ENCODE measurements around the gene LRRC19.
A peak's percentile ranks its signal among the peaks of the same experiment; 100 is the strongest.

Gene LRRC19

GRCh38 chr9:26946753-26947727 is 58.4 kb downstream of the LRRC19 start, which contains the start of gene PLAA (continued):
- TF ChIP-seq ZNF548 (tag by site-specific recombination; IDR thresholded peaks at IDR 0.05) (no peak), ZXDB (tag by site-specific recombination; IDR thresholded peaks at IDR 0.05) (peak; percentile 87), ZNF549 (tag by site-specific recombination; IDR thresholded peaks at IDR 0.05) (no peak), SETDB1 (IDR thresholded peaks at IDR 0.05; ENCODE audit: insufficient read length, low read length) (no peak), SP7 (tag by site-specific recombination; IDR thresholded peaks at IDR 0.05) (peak; percentile 58), ZNF571 (tag by site-specific recombination; IDR thresholded peaks at IDR 0.05) (no peak), PRDM10 (tag by site-specific recombination; IDR thresholded peaks at IDR 0.05) (peak; percentile 42), ZNF792 (tag by site-specific recombination; IDR thresholded peaks at IDR 0.05) (no peak), HOXC10 (CRISPR knock-in tag; IDR thresholded peaks at IDR 0.05) (0 out of 2 replicates have a peak, but pooled peaks have one; percentile 45), ZNF777 (tag by site-specific recombination; IDR thresholded peaks at IDR 0.05; ENCODE audit: borderline replicate concordance) (no peak; the same call in 1 of the 2 replicates), ZNF791 (tag by site-specific recombination; IDR thresholded peaks at IDR 0.05) (no peak), SP3 (tag by site-specific recombination; IDR thresholded peaks at IDR 0.05) (peak; percentile 51; the same call in 1 of the 2 replicates), ZNF223 (tag by site-specific recombination; IDR thresholded peaks at IDR 0.05) (no peak), TRIM28 (IDR thresholded peaks at IDR 0.05; ENCODE audit: borderline replicate concordance, low read length) (0 out of 2 replicates have a peak, but pooled peaks have one; percentile 21)
- TF ChIP-seq, protein P1, sequence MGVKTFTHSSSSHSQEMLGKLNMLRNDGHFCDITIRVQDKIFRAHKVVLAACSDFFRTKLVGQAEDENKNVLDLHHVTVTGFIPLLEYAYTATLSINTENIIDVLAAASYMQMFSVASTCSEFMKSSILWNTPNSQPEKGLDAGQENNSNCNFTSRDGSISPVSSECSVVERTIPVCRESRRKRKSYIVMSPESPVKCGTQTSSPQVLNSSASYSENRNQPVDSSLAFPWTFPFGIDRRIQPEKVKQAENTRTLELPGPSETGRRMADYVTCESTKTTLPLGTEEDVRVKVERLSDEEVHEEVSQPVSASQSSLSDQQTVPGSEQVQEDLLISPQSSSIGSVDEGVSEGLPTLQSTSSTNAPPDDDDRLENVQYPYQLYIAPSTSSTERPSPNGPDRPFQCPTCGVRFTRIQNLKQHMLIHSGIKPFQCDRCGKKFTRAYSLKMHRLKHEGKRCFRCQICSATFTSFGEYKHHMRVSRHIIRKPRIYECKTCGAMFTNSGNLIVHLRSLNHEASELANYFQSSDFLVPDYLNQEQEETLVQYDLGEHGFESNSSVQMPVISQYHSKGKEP (tag by site-specific recombination; IDR thresholded peaks at IDR 0.05): no peak
- TF ChIP-seq, protein P2, sequence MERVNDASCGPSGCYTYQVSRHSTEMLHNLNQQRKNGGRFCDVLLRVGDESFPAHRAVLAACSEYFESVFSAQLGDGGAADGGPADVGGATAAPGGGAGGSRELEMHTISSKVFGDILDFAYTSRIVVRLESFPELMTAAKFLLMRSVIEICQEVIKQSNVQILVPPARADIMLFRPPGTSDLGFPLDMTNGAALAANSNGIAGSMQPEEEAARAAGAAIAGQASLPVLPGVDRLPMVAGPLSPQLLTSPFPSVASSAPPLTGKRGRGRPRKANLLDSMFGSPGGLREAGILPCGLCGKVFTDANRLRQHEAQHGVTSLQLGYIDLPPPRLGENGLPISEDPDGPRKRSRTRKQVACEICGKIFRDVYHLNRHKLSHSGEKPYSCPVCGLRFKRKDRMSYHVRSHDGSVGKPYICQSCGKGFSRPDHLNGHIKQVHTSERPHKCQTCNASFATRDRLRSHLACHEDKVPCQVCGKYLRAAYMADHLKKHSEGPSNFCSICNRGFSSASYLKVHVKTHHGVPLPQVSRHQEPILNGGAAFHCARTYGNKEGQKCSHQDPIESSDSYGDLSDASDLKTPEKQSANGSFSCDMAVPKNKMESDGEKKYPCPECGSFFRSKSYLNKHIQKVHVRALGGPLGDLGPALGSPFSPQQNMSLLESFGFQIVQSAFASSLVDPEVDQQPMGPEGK (tag by site-specific recombination; IDR thresholded peaks at IDR 0.05): 0 out of 2 replicates have a peak, but pooled peaks have one; percentile 21
- TF ChIP-seq, protein P3, sequence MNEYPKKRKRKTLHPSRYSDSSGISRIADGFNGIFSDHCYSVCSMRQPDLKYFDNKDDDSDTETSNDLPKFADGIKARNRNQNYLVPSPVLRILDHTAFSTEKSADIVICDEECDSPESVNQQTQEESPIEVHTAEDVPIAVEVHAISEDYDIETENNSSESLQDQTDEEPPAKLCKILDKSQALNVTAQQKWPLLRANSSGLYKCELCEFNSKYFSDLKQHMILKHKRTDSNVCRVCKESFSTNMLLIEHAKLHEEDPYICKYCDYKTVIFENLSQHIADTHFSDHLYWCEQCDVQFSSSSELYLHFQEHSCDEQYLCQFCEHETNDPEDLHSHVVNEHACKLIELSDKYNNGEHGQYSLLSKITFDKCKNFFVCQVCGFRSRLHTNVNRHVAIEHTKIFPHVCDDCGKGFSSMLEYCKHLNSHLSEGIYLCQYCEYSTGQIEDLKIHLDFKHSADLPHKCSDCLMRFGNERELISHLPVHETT (tag by site-specific recombination; IDR thresholded peaks at IDR 0.05): no peak
- TF ChIP-seq, protein P4, sequence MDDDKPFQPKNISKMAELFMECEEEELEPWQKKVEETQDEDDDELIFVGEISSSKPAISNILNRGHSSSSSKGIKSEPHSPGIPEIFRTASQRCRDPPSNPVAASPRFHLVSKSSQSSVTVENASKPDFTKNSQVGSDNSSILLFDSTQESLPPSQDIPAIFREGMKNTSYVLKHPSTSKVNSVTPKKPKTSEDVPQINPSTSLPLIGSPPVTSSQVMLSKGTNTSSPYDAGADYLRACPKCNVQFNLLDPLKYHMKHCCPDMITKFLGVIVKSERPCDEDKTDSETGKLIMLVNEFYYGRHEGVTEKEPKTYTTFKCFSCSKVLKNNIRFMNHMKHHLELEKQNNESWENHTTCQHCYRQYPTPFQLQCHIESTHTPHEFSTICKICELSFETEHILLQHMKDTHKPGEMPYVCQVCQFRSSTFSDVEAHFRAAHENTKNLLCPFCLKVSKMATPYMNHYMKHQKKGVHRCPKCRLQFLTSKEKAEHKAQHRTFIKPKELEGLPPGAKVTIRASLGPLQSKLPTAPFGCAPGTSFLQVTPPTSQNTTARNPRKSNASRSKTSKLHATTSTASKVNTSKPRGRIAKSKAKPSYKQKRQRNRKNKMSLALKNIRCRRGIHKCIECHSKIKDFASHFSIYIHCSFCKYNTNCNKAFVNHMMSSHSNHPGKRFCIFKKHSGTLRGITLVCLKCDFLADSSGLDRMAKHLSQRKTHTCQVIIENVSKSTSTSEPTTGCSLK (tag by site-specific recombination; IDR thresholded peaks at IDR 0.05): no peak
- TF ChIP-seq, protein P5, sequence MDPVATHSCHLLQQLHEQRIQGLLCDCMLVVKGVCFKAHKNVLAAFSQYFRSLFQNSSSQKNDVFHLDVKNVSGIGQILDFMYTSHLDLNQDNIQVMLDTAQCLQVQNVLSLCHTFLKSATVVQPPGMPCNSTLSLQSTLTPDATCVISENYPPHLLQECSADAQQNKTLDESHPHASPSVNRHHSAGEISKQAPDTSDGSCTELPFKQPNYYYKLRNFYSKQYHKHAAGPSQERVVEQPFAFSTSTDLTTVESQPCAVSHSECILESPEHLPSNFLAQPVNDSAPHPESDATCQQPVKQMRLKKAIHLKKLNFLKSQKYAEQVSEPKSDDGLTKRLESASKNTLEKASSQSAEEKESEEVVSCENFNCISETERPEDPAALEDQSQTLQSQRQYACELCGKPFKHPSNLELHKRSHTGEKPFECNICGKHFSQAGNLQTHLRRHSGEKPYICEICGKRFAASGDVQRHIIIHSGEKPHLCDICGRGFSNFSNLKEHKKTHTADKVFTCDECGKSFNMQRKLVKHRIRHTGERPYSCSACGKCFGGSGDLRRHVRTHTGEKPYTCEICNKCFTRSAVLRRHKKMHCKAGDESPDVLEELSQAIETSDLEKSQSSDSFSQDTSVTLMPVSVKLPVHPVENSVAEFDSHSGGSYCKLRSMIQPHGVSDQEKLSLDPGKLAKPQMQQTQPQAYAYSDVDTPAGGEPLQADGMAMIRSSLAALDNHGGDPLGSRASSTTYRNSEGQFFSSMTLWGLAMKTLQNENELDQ (tag by site-specific recombination; IDR thresholded peaks at IDR 0.05; ENCODE audit: low read depth): no peak
- TF ChIP-seq, protein P6, sequence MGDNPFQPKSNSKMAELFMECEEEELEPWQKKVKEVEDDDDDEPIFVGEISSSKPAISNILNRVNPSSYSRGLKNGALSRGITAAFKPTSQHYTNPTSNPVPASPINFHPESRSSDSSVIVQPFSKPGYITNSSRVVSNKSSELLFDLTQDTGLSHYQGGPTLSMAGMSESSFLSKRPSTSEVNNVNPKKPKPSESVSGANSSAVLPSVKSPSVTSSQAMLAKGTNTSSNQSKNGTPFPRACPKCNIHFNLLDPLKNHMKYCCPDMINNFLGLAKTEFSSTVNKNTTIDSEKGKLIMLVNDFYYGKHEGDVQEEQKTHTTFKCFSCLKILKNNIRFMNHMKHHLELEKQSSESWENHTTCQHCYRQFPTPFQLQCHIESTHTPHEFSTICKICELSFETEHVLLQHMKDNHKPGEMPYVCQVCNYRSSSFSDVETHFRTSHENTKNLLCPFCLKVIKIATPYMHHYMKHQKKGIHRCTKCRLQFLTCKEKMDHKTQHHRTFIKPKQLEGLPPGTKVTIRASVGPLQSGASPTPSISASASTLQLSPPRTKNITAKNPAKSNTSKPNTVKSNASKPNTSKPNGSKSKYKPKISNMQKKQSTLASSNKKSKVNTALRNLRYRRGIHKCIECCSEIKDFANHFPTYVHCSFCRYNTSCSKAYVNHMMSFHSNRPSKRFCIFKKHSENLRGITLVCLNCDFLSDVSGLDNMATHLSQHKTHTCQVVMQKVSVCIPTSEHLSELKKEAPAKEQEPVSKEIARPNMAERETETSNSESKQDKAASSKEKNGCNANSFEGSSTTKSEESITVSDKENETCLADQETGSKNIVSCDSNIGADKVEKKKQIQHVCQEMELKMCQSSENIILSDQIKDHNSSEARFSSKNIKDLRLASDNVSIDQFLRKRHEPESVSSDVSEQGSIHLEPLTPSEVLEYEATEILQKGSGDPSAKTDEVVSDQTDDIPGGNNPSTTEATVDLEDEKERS (tag by site-specific recombination; IDR thresholded peaks at IDR 0.05): no peak

Data from HEK293 (cell line).